Endothelial cell of umbilical vein (primary cell): ENCODE measurements around the gene SCYGR1.

Experiments used
- EZH2 ChIP-seq: IDR thresholded peaks from 2 replicates; pipeline ENCODE4 v1.6.1; 2012; ENCODE audit warnings: borderline replicate concordance, low read depth, mild to moderate bottlenecking, moderate library complexity, low read length, inconsistent platforms; ENCODE audit not compliant: severe bottlenecking
- JUN ChIP-seq: IDR thresholded peaks from 2 replicates; pipeline ENCODE4 v1.6.1; 2011; ENCODE audit warnings: borderline replicate concordance, low read depth; ENCODE audit not compliant: insufficient read length, insufficient read depth
- POLR2A ChIP-seq: IDR thresholded peaks from 2 replicates; pipeline ENCODE4 v1.6.1; 2012; ENCODE audit warnings: low read depth, mild to moderate bottlenecking, control low read depth, low read length
- POLR2AphosphoS5 ChIP-seq: IDR thresholded peaks from 2 replicates; pipeline ENCODE4 v1.6.1; 2012; ENCODE audit warnings: low read depth, mild to moderate bottlenecking, control low read depth, low read length, moderate library complexity; ENCODE audit not compliant: insufficient read depth
- TF ChIP-seq, protein P1 (sequence below), 2 donors: IDR thresholded peaks; 1 replicate in 1 of 2; 2 replicates in 1 of 2; pipeline ENCODE4 v1.5.1; 2011; ENCODE audit warnings: low read length in 2 of 2, mild to moderate bottlenecking in 2 of 2, moderate library complexity in 2 of 2, control low read depth in 1 of 2, inconsistent platforms in 1 of 2, low read depth in 1 of 2; ENCODE audit not compliant: insufficient read depth in 1 of 2; ENCODE audit errors: extremely low read depth in 1 of 2
- TF ChIP-seq, protein P2 (sequence below): IDR thresholded peaks from 2 replicates; pipeline ENCODE4 v1.6.1; 2011; ENCODE audit not compliant: insufficient read depth, insufficient read length

DNA sequence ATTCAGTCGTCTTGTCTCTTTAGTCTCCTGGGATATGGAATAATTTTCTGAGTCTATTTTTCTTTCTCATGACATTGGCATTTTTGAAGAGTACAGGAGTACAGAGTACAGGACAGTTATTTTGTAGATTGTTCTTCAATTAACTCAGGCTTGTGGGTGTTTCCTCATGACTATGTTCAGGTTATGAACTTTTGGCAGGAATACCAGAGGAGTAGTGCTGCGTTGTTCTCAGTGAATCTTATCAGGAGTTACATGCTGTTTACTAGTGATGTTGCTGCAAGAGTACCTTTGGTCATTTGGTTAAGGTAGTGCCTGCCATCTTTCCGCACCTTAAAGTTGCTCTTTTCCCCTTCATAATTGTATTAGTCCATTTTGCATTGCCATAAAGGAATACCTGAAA, 42.9 kb upstream of the SCYGR1 start:
- no peak for TF ChIP-seq POLR2A
- TF ChIP-seq, protein P1, sequence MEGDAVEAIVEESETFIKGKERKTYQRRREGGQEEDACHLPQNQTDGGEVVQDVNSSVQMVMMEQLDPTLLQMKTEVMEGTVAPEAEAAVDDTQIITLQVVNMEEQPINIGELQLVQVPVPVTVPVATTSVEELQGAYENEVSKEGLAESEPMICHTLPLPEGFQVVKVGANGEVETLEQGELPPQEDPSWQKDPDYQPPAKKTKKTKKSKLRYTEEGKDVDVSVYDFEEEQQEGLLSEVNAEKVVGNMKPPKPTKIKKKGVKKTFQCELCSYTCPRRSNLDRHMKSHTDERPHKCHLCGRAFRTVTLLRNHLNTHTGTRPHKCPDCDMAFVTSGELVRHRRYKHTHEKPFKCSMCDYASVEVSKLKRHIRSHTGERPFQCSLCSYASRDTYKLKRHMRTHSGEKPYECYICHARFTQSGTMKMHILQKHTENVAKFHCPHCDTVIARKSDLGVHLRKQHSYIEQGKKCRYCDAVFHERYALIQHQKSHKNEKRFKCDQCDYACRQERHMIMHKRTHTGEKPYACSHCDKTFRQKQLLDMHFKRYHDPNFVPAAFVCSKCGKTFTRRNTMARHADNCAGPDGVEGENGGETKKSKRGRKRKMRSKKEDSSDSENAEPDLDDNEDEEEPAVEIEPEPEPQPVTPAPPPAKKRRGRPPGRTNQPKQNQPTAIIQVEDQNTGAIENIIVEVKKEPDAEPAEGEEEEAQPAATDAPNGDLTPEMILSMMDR (IDR thresholded peaks at IDR 0.05; ENCODE audit: extremely low read depth in 1 of 2, insufficient read depth in 1 of 2, low read depth in 1 of 2, low read length in 2 of 2): no peak
- TF ChIP-seq JUN: no peak
- no peak for TF ChIP-seq EZH2
- TF ChIP-seq POLR2AphosphoS5: no peak
- TF ChIP-seq, protein P2, sequence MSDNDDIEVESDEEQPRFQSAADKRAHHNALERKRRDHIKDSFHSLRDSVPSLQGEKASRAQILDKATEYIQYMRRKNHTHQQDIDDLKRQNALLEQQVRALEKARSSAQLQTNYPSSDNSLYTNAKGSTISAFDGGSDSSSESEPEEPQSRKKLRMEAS: no peak
